ENCODE data around the gene NR5A2.
A peak's percentile ranks its signal among the peaks of the same experiment; 100 is the strongest.

The NR5A2 gene

GRCh38 chr1:200153277-200154055 is 126.0 kb downstream of the NR5A2 start:
- no peaks in the 10 kb centered on the region for H3K4me1 ChIP-seq (ENCODE audit: control insufficient read depth in 2 of 2, insufficient read depth in 2 of 2, low read length in 2 of 2)
- H3K27me3 ChIP-seq (ENCODE audit: control insufficient read depth in 2 of 2, insufficient read depth in 2 of 2, low read length in 2 of 2), result no peaks in the 10 kb centered on the region
- no peak overlapping the region for H3K9ac ChIP-seq (ENCODE audit: low read depth in 1 of 2, low read length in 2 of 2)
- H3K4me3 ChIP-seq (ENCODE audit: low read length in 2 of 2), result no peak overlapping the region
- H3K27ac ChIP-seq (ENCODE audit: low read depth in 2 of 2, low read length in 2 of 2), result no peak overlapping the region
- no peaks in the 10 kb centered on the region for H3K9me3 ChIP-seq (ENCODE audit: control insufficient read depth in 2 of 2, low read length in 2 of 2)
- peaks cover 0 to 8% of the 10 kb centered on the region in 2 donors for H3K36me3 ChIP-seq (ENCODE audit: control insufficient read depth in 2 of 2, insufficient read depth in 2 of 2, low read length in 2 of 2)

GRCh38 chr1:200154069-200154767 is 126.7 kb downstream of the NR5A2 start:
- peak overlapping the region in 1 of 2 donors; percentile 16 for H3K27ac ChIP-seq (ENCODE audit: low read depth in 2 of 2, low read length in 2 of 2)
- no peaks in the 10 kb centered on the region for H3K9me3 ChIP-seq (ENCODE audit: control insufficient read depth in 2 of 2, low read length in 2 of 2)
- H3K4me3 ChIP-seq (ENCODE audit: low read length in 2 of 2), result no peak overlapping the region
- H3K9ac ChIP-seq (ENCODE audit: low read depth in 1 of 2, low read length in 2 of 2), result no peak overlapping the region
- peaks cover 1 to 8% of the 10 kb centered on the region in 2 donors for H3K36me3 ChIP-seq (ENCODE audit: control insufficient read depth in 2 of 2, insufficient read depth in 2 of 2, low read length in 2 of 2)
- H3K4me1 ChIP-seq (ENCODE audit: control insufficient read depth in 2 of 2, insufficient read depth in 2 of 2, low read length in 2 of 2), result no peaks in the 10 kb centered on the region
- no peaks in the 10 kb centered on the region for H3K27me3 ChIP-seq (ENCODE audit: control insufficient read depth in 2 of 2, insufficient read depth in 2 of 2, low read length in 2 of 2)

- H3K27me3 ChIP-seq (ENCODE audit: control insufficient read depth in 2 of 2, insufficient read depth in 2 of 2, low read length in 2 of 2), result no peaks in the 10 kb centered on the region
- H3K36me3 ChIP-seq (ENCODE audit: control insufficient read depth in 2 of 2, insufficient read depth in 2 of 2, low read length in 2 of 2), result peaks cover 2 to 4% of the 10 kb centered on the region in 2 donors
- no peak overlapping the region for H3K4me3 ChIP-seq (ENCODE audit: low read length in 2 of 2)
- H3K27ac ChIP-seq (ENCODE audit: low read depth in 2 of 2, low read length in 2 of 2), result no peak overlapping the region
- H3K9ac ChIP-seq (ENCODE audit: low read depth in 1 of 2, low read length in 2 of 2), result no peak overlapping the region
- H3K4me1 ChIP-seq (ENCODE audit: control insufficient read depth in 2 of 2, insufficient read depth in 2 of 2, low read length in 2 of 2), result no peaks in the 10 kb centered on the region
- no peaks in the 10 kb centered on the region for H3K9me3 ChIP-seq (ENCODE audit: control insufficient read depth in 2 of 2, low read length in 2 of 2)
Measured at GRCh38 chr1:200157715-200158114, 130.2 kb downstream of the NR5A2 start.

- no peak overlapping the region for H3K9ac ChIP-seq (ENCODE audit: low read depth in 1 of 2, low read length in 2 of 2)
- H3K4me1 ChIP-seq (ENCODE audit: control insufficient read depth in 2 of 2, insufficient read depth in 2 of 2, low read length in 2 of 2), result no peaks in the 10 kb centered on the region
- no peak overlapping the region for H3K4me3 ChIP-seq (ENCODE audit: low read length in 2 of 2)
- no peak overlapping the region for H3K27ac ChIP-seq (ENCODE audit: low read depth in 2 of 2, low read length in 2 of 2)
- peaks cover 1 to 4% of the 10 kb centered on the region in 2 donors for H3K36me3 ChIP-seq (ENCODE audit: control insufficient read depth in 2 of 2, insufficient read depth in 2 of 2, low read length in 2 of 2)
- H3K9me3 ChIP-seq (ENCODE audit: control insufficient read depth in 2 of 2, low read length in 2 of 2), result no peaks in the 10 kb centered on the region
- H3K27me3 ChIP-seq (ENCODE audit: control insufficient read depth in 2 of 2, insufficient read depth in 2 of 2, low read length in 2 of 2), result no peaks in the 10 kb centered on the region
Measured at GRCh38 chr1:200161801-200162200, 134.3 kb downstream of the NR5A2 start.

GRCh38 chr1:200162258-200162657 is 134.7 kb downstream of the NR5A2 start:
- no peak overlapping the region for H3K27ac ChIP-seq (ENCODE audit: low read depth in 2 of 2, low read length in 2 of 2)
- H3K9me3 ChIP-seq (ENCODE audit: control insufficient read depth in 2 of 2, low read length in 2 of 2), result no peaks in the 10 kb centered on the region
- no peak overlapping the region for H3K9ac ChIP-seq (ENCODE audit: low read depth in 1 of 2, low read length in 2 of 2)
- no peaks in the 10 kb centered on the region for H3K27me3 ChIP-seq (ENCODE audit: control insufficient read depth in 2 of 2, insufficient read depth in 2 of 2, low read length in 2 of 2)
- no peaks in the 10 kb centered on the region for H3K4me1 ChIP-seq (ENCODE audit: control insufficient read depth in 2 of 2, insufficient read depth in 2 of 2, low read length in 2 of 2)
- H3K4me3 ChIP-seq (ENCODE audit: low read length in 2 of 2), result no peak overlapping the region
- H3K36me3 ChIP-seq (ENCODE audit: control insufficient read depth in 2 of 2, insufficient read depth in 2 of 2, low read length in 2 of 2), result peaks cover 0 to 4% of the 10 kb centered on the region in 2 donors

- H3K4me3 ChIP-seq (ENCODE audit: low read length in 2 of 2), result no peak overlapping the region
- H3K4me1 ChIP-seq (ENCODE audit: control insufficient read depth in 2 of 2, insufficient read depth in 2 of 2, low read length in 2 of 2), result no peaks in the 10 kb centered on the region
- no peak overlapping the region for H3K9ac ChIP-seq (ENCODE audit: low read depth in 1 of 2, low read length in 2 of 2)
- no peaks in the 10 kb centered on the region for H3K9me3 ChIP-seq (ENCODE audit: control insufficient read depth in 2 of 2, low read length in 2 of 2)
- no peaks in the 10 kb centered on the region for H3K27me3 ChIP-seq (ENCODE audit: control insufficient read depth in 2 of 2, insufficient read depth in 2 of 2, low read length in 2 of 2)
- no peak overlapping the region for H3K27ac ChIP-seq (ENCODE audit: low read depth in 2 of 2, low read length in 2 of 2)
- peaks cover 0 to 4% of the 10 kb centered on the region in 2 donors for H3K36me3 ChIP-seq (ENCODE audit: control insufficient read depth in 2 of 2, insufficient read depth in 2 of 2, low read length in 2 of 2)
Measured at GRCh38 chr1:200162877-200163276, 135.4 kb downstream of the NR5A2 start.

GRCh38 chr1:200163911-200164310 is 136.4 kb downstream of the NR5A2 start:
- Histone ChIP-seq H3K4me3 (ENCODE audit: low read length in 2 of 2) (no peak overlapping the region), H3K4me1 (ENCODE audit: control insufficient read depth in 2 of 2, insufficient read depth in 2 of 2, low read length in 2 of 2) (no peaks in the 10 kb centered on the region), H3K9ac (ENCODE audit: low read depth in 1 of 2, low read length in 2 of 2) (no peak overlapping the region), H3K27me3 (ENCODE audit: control insufficient read depth in 2 of 2, insufficient read depth in 2 of 2, low read length in 2 of 2) (no peaks in the 10 kb centered on the region), H3K27ac (ENCODE audit: low read depth in 2 of 2, low read length in 2 of 2) (no peak overlapping the region), H3K36me3 (ENCODE audit: control insufficient read depth in 2 of 2, insufficient read depth in 2 of 2, low read length in 2 of 2) (peaks cover 0 to 4% of the 10 kb centered on the region in 2 donors), H3K9me3 (ENCODE audit: control insufficient read depth in 2 of 2, low read length in 2 of 2) (no peaks in the 10 kb centered on the region)

GRCh38 chr1:200165493-200166220 is 138.1 kb downstream of the NR5A2 start:
- H3K36me3 ChIP-seq (ENCODE audit: control insufficient read depth in 2 of 2, insufficient read depth in 2 of 2, low read length in 2 of 2), result peaks cover 0 to 2% of the 10 kb centered on the region in 2 donors
- no peaks in the 10 kb centered on the region for H3K9me3 ChIP-seq (ENCODE audit: control insufficient read depth in 2 of 2, low read length in 2 of 2)
- H3K4me1 ChIP-seq (ENCODE audit: control insufficient read depth in 2 of 2, insufficient read depth in 2 of 2, low read length in 2 of 2), result no peaks in the 10 kb centered on the region
- H3K9ac ChIP-seq (ENCODE audit: low read depth in 1 of 2, low read length in 2 of 2), result no peak overlapping the region
- H3K27me3 ChIP-seq (ENCODE audit: control insufficient read depth in 2 of 2, insufficient read depth in 2 of 2, low read length in 2 of 2), result no peaks in the 10 kb centered on the region
- H3K4me3 ChIP-seq (ENCODE audit: low read length in 2 of 2), result no peak overlapping the region
- H3K27ac ChIP-seq (ENCODE audit: low read depth in 2 of 2, low read length in 2 of 2), result no peak overlapping the region

GRCh38 chr1:200166411-200166810 is 138.9 kb downstream of the NR5A2 start:
- Histone ChIP-seq H3K9ac (ENCODE audit: low read depth in 1 of 2, low read length in 2 of 2) (no peak overlapping the region), H3K4me3 (ENCODE audit: low read length in 2 of 2) (no peak overlapping the region), H3K27ac (ENCODE audit: low read depth in 2 of 2, low read length in 2 of 2) (no peak overlapping the region), H3K27me3 (ENCODE audit: control insufficient read depth in 2 of 2, insufficient read depth in 2 of 2, low read length in 2 of 2) (no peaks in the 10 kb centered on the region), H3K4me1 (ENCODE audit: control insufficient read depth in 2 of 2, insufficient read depth in 2 of 2, low read length in 2 of 2) (no peaks in the 10 kb centered on the region), H3K9me3 (ENCODE audit: control insufficient read depth in 2 of 2, low read length in 2 of 2) (no peaks in the 10 kb centered on the region), H3K36me3 (ENCODE audit: control insufficient read depth in 2 of 2, insufficient read depth in 2 of 2, low read length in 2 of 2) (peaks cover 0 to 2% of the 10 kb centered on the region in 2 donors)

GRCh38 chr1:200168926-200169325 is 141.4 kb downstream of the NR5A2 start:
- H3K27me3 ChIP-seq (ENCODE audit: control insufficient read depth in 2 of 2, insufficient read depth in 2 of 2, low read length in 2 of 2), result no peaks in the 10 kb centered on the region
- H3K9me3 ChIP-seq (ENCODE audit: control insufficient read depth in 2 of 2, low read length in 2 of 2), result no peaks in the 10 kb centered on the region
- no peak overlapping the region for H3K4me3 ChIP-seq (ENCODE audit: low read length in 2 of 2)
- H3K4me1 ChIP-seq (ENCODE audit: control insufficient read depth in 2 of 2, insufficient read depth in 2 of 2, low read length in 2 of 2), result no peaks in the 10 kb centered on the region
- no peak overlapping the region for H3K27ac ChIP-seq (ENCODE audit: low read depth in 2 of 2, low read length in 2 of 2)
- no peaks in the 10 kb centered on the region for H3K36me3 ChIP-seq (ENCODE audit: control insufficient read depth in 2 of 2, insufficient read depth in 2 of 2, low read length in 2 of 2)
- H3K9ac ChIP-seq (ENCODE audit: low read depth in 1 of 2, low read length in 2 of 2), result no peak overlapping the region
